ENCODE results near the gene MACROD2. TPM values are rescaled to one million over a fixed set of nuclear protein-coding genes. Genes with fewer than 3 reads are reported as not detected.

The MACROD2 gene
- total and polyA plus RNA-seq, 2 experiments from 2014 or later, result 2.8 to 4.3 TPM

- TF ChIP-seq REST (IDR thresholded peaks at IDR 0.05; ENCODE audit: unreplicated experiment) (no peak), JUNB (IDR thresholded peaks at IDR 0.05; ENCODE audit: unreplicated experiment) (no peak), STAT1 (IDR thresholded peaks at IDR 0.05; ENCODE audit: unreplicated experiment) (no peak), CREB1 (CRISPR knock-in tag; IDR thresholded peaks at IDR 0.05; ENCODE audit: low read depth) (no peak), EZH2phosphoT487 (IDR thresholded peaks at IDR 0.05; ENCODE audit: unreplicated experiment) (no peak), ETS1 (IDR thresholded peaks at IDR 0.05) (no peak), EZH2 (IDR thresholded peaks at IDR 0.05; ENCODE audit: low read depth, unreplicated experiment) (no peak)
Observed at GRCh38 chr20:14191559-14191958, 196.2 kb downstream of the MACROD2 start (continued).

GRCh38 chr20:14193443-14193842, 198.1 kb downstream of the MACROD2 start:
- no peak overlapping the region for H3K4me2 ChIP-seq
- no peaks in the 10 kb centered on the region for H3F3A ChIP-seq (replicated peaks; ENCODE audit: low read depth)
- peak; percentile 30 for DNase-seq (ENCODE audit: low spot score)
- H3K9me3 Mint-ChIP-seq, result no peaks in the 10 kb centered on the region
- H3K4me1 ChIP-seq (ENCODE audit: insufficient read depth), result no peaks in the 10 kb centered on the region
- no peaks in the 10 kb centered on the region for H4K20me1 ChIP-seq (replicated peaks; ENCODE audit: insufficient read depth)
- H3K36me3 Mint-ChIP-seq (ENCODE audit: low read depth), result no peaks in the 10 kb centered on the region
- ATAC-seq, result peak; percentile 87
- H3K4me3 Mint-ChIP-seq, result no peak overlapping the region
- no peak overlapping the region for H3K27ac Mint-ChIP-seq
- H3K79me2 ChIP-seq (replicated peaks; ENCODE audit: insufficient read depth), result no peaks in the 10 kb centered on the region
- H3K27me3 ChIP-seq (ENCODE audit: insufficient read depth), result no peaks in the 10 kb centered on the region
- H3K27me3 Mint-ChIP-seq (ENCODE audit: insufficient read depth, low read depth, poor library complexity), result no peaks in the 10 kb centered on the region
- H3K9me2 ChIP-seq (ENCODE audit: insufficient read depth), result no peaks in the 10 kb centered on the region
- TF ChIP-seq CREB1 (CRISPR knock-in tag; IDR thresholded peaks at IDR 0.05; ENCODE audit: low read depth) (no peak), CTCF (conservative IDR thresholded peaks at IDR 0.05; ENCODE audit: low read depth in 2 of 2) (peak in 1 of 2 experiments; percentile 42; a peak in 2 of 4 replicates)
- H3K36me3 ChIP-seq (ENCODE audit: insufficient read depth), result no peaks in the 10 kb centered on the region
- peaks cover 3% of the 10 kb centered on the region; the same call in 1 of the 3 replicates for H3K4me1 Mint-ChIP-seq
- no peak overlapping the region for H2AFZ ChIP-seq
- H3K27ac ChIP-seq (ENCODE audit: low read depth), result no peak overlapping the region
- H3K4me3 ChIP-seq, result no peak overlapping the region

Measured in GM23338 (cell line).